K562 (cell line): Measurements from ENCODE around the gene RAI14.

Experiments
- ETV6 ChIP-seq, 3 experiments: fragments of 150-350 bp in 1 of 3; sonication (generic) in 1 of 3; formaldehyde crosslinking in 1 of 3; IDR thresholded peaks; 2 replicates each; pipeline versions ENCODE4 v1.6.1 to v1.8.0; 2014 to 2022; ENCODE audit warnings: borderline replicate concordance in 2 of 3, low read depth in 2 of 3, antibody characterized with exemption in 1 of 3, low read length in 1 of 3, mild to moderate bottlenecking in 1 of 3, missing genetic modification reagents in 1 of 3
- KAT7 ChIP-seq: sonication (generic); formaldehyde crosslinking; IDR thresholded peaks from 2 replicates; pipeline ENCODE4 v1.8.0; 2022; ENCODE audit warnings: missing genetic modification reagents, mild to moderate bottlenecking, borderline replicate concordance
- KDM4B ChIP-seq, 2 experiments: fragments of 450-650 bp in 1 of 2; sonication (generic) in 1 of 2; IDR thresholded peaks; 2 replicates each; pipeline ENCODE4 v1.6.1; 2016 to 2017; ENCODE audit warnings: borderline replicate concordance in 2 of 2, antibody characterized with exemption in 1 of 2, low read depth in 1 of 2, mild to moderate bottlenecking in 1 of 2
- MTA2 ChIP-seq: fragments of 450-650 bp; IDR thresholded peaks from 2 replicates; pipeline ENCODE4 v1.6.1; 2016; ENCODE audit warnings: low read depth
- PCBP1 ChIP-seq: fragments of 200-400 bp; formaldehyde crosslinking; IDR thresholded peaks from 2 replicates; pipeline ENCODE4 v1.6.1; 2018; ENCODE audit warnings: mild to moderate bottlenecking, low read depth, low read length; ENCODE audit not compliant: poor library complexity, severe bottlenecking
- SIN3A ChIP-seq, 2 experiments: fragments of 150-350 bp in 1 of 2; IDR thresholded peaks; 2 replicates each; pipeline ENCODE4 v1.6.1; 2011 to 2016; ENCODE audit warnings: borderline replicate concordance in 2 of 2, low read depth in 2 of 2, low read length in 2 of 2, mild to moderate bottlenecking in 2 of 2, moderate library complexity in 2 of 2; ENCODE audit not compliant: control insufficient read depth in 1 of 2
- SIX5 ChIP-seq, 2 experiments: IDR thresholded peaks; 2 replicates each; pipeline ENCODE4 v1.6.1; 2011; ENCODE audit warnings: low read length in 2 of 2, borderline replicate concordance in 1 of 2, low read depth in 1 of 2, mild to moderate bottlenecking in 1 of 2, moderate library complexity in 1 of 2; ENCODE audit not compliant: insufficient read depth in 1 of 2
- SRF ChIP-seq, 2 experiments: fragments of 250-450, 450-650 bp in 1 of 2; sonication (Bioruptor Pico) in 1 of 2; sonication (generic) in 1 of 2; formaldehyde crosslinking; IDR thresholded peaks; 2 replicates each; pipeline versions ENCODE4 v1.5.0 to v1.5.1; 2020 to 2022; ENCODE audit warnings: mild to moderate bottlenecking in 1 of 2, missing genetic modification reagents in 1 of 2
- ZNF274 ChIP-seq: IDR thresholded peaks from 2 replicates; pipeline ENCODE4 v1.6.1; 2011; ENCODE audit warnings: low read depth, mild to moderate bottlenecking, low read length, moderate library complexity, borderline replicate concordance
- ZSCAN29 ChIP-seq: fragments of 450-650 bp; IDR thresholded peaks from 2 replicates; pipeline ENCODE4 v1.6.1; 2017
- TF ChIP-seq, protein P1 (sequence below): fragments of 450-650 bp; IDR thresholded peaks from 2 replicates; pipeline ENCODE4 v1.6.1; 2017; ENCODE audit warnings: antibody characterized with exemption, mild to moderate bottlenecking
- TF ChIP-seq, protein P2 (sequence below): fragments of 450-650 bp; IDR thresholded peaks from 2 replicates; pipeline ENCODE4 v1.6.1; 2018; ENCODE audit not compliant: partially characterized antibody
- TF ChIP-seq, protein P3 (sequence below), 2 experiments: IDR thresholded peaks; 2 replicates each; pipeline ENCODE4 v1.6.1; 2012; ENCODE audit warnings: improper control_type of control experiment in 2 of 2, low read depth in 2 of 2, low read length in 2 of 2, borderline replicate concordance in 1 of 2

DNA sequence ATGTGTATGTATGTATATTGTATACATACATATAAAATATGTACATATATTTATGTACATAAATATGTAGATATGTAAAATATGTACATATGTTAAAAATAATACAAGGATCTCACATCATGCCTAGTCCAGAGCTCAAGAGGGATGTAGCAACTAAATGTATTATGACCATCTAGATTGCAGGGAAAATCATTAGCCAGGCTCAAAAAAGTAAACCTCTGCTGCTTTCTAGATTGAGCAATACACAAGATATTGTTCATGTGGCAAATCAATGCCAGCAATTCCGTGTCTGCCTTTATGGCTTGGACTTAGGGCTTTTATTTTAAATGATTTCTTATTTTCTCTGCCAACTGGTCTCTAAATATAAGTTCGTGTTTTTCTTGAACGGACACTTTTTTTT is 65.2 kb downstream of the RAI14 start:
- no peak for TF ChIP-seq ZNF274
- no peak for TF ChIP-seq SIN3A (IDR thresholded peaks at IDR 0.05; ENCODE audit: borderline replicate concordance in 2 of 2, control insufficient read depth in 1 of 2, low read depth in 2 of 2, low read length in 2 of 2)
- TF ChIP-seq, protein P1, sequence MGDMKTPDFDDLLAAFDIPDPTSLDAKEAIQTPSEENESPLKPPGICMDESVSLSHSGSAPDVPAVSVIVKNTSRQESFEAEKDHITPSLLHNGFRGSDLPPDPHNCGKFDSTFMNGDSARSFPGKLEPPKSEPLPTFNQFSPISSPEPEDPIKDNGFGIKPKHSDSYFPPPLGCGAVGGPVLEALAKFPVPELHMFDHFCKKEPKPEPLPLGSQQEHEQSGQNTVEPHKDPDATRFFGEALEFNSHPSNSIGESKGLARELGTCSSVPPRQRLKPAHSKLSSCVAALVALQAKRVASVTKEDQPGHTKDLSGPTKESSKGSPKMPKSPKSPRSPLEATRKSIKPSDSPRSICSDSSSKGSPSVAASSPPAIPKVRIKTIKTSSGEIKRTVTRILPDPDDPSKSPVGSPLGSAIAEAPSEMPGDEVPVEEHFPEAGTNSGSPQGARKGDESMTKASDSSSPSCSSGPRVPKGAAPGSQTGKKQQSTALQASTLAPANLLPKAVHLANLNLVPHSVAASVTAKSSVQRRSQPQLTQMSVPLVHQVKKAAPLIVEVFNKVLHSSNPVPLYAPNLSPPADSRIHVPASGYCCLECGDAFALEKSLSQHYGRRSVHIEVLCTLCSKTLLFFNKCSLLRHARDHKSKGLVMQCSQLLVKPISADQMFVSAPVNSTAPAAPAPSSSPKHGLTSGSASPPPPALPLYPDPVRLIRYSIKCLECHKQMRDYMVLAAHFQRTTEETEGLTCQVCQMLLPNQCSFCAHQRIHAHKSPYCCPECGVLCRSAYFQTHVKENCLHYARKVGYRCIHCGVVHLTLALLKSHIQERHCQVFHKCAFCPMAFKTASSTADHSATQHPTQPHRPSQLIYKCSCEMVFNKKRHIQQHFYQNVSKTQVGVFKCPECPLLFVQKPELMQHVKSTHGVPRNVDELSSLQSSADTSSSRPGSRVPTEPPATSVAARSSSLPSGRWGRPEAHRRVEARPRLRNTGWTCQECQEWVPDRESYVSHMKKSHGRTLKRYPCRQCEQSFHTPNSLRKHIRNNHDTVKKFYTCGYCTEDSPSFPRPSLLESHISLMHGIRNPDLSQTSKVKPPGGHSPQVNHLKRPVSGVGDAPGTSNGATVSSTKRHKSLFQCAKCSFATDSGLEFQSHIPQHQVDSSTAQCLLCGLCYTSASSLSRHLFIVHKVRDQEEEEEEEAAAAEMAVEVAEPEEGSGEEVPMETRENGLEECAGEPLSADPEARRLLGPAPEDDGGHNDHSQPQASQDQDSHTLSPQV: no peak
- no peak for TF ChIP-seq ZSCAN29
- no peak for TF ChIP-seq SRF (CRISPR knock-in tag; IDR thresholded peaks at IDR 0.05)
- TF ChIP-seq KAT7 (CRISPR knock-in tag): no peak
- TF ChIP-seq, protein P2, sequence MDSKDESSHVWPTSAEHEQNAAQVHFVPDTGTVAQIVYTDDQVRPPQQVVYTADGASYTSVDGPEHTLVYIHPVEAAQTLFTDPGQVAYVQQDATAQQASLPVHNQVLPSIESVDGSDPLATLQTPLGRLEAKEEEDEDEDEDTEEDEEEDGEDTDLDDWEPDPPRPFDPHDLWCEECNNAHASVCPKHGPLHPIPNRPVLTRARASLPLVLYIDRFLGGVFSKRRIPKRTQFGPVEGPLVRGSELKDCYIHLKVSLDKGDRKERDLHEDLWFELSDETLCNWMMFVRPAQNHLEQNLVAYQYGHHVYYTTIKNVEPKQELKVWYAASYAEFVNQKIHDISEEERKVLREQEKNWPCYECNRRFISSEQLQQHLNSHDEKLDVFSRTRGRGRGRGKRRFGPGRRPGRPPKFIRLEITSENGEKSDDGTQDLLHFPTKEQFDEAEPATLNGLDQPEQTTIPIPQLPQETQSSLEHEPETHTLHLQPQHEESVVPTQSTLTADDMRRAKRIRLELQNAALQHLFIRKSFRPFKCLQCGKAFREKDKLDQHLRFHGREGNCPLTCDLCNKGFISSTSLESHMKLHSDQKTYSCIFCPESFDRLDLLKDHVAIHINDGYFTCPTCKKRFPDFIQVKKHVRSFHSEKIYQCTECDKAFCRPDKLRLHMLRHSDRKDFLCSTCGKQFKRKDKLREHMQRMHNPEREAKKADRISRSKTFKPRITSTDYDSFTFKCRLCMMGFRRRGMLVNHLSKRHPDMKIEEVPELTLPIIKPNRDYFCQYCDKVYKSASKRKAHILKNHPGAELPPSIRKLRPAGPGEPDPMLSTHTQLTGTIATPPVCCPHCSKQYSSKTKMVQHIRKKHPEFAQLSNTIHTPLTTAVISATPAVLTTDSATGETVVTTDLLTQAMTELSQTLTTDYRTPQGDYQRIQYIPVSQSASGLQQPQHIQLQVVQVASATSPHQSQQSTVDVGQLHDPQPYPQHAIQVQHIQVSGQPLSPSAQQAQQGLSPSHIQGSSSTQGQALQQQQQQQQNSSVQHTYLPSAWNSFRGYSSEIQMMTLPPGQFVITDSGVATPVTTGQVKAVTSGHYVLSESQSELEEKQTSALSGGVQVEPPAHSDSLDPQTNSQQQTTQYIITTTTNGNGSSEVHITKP: no peak
- TF ChIP-seq, protein P3, sequence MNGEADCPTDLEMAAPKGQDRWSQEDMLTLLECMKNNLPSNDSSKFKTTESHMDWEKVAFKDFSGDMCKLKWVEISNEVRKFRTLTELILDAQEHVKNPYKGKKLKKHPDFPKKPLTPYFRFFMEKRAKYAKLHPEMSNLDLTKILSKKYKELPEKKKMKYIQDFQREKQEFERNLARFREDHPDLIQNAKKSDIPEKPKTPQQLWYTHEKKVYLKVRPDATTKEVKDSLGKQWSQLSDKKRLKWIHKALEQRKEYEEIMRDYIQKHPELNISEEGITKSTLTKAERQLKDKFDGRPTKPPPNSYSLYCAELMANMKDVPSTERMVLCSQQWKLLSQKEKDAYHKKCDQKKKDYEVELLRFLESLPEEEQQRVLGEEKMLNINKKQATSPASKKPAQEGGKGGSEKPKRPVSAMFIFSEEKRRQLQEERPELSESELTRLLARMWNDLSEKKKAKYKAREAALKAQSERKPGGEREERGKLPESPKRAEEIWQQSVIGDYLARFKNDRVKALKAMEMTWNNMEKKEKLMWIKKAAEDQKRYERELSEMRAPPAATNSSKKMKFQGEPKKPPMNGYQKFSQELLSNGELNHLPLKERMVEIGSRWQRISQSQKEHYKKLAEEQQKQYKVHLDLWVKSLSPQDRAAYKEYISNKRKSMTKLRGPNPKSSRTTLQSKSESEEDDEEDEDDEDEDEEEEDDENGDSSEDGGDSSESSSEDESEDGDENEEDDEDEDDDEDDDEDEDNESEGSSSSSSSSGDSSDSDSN (IDR thresholded peaks at IDR 0.05; ENCODE audit: borderline replicate concordance in 1 of 2, low read depth in 2 of 2, low read length in 2 of 2): no peak
- TF ChIP-seq SIX5 (IDR thresholded peaks at IDR 0.05; ENCODE audit: borderline replicate concordance in 1 of 2, insufficient read depth in 1 of 2, low read depth in 1 of 2, low read length in 2 of 2): no peak
- no peak for TF ChIP-seq MTA2
- no peak for TF ChIP-seq PCBP1
- TF ChIP-seq KDM4B (IDR thresholded peaks at IDR 0.05; ENCODE audit: borderline replicate concordance in 2 of 2, low read depth in 1 of 2): no peak
- no peak for TF ChIP-seq ETV6 (IDR thresholded peaks at IDR 0.05; ENCODE audit: borderline replicate concordance in 1 of 2, low read depth in 2 of 2, low read length in 1 of 2)
- TF ChIP-seq ETV6 (CRISPR knock-in tag; IDR thresholded peaks at IDR 0.05; ENCODE audit: borderline replicate concordance): no peak
